Activated naive CD4-positive, alpha-beta T cell treated with anti-CD3 and anti-CD28 coated beads, Interleukin-2, amount 50 U/mL, for 16 hours (primary cell): ENCODE results near the gene DAAM1.
A peak's percentile ranks its signal among the peaks of the same experiment; 100 is the strongest.

Source experiments
- DNase-seq: peaks from one replicate; pipeline ENCODE4 v3.0.0-alpha.2; 2020

The DAAM1 gene

GRCh38 chr14:59188461-59189090 is at the start of gene DAAM1:
DAAM1 (plus strand) TSS chr14:59188667; CDS start chr14:59263478, 74,811 bp downstream.
- DNase-seq: peak; percentile 96

GRCh38 chr14:59139324-59139723 is 49.1 kb upstream of the DAAM1 start:
- DNase-seq: no peak

- DNase-seq: no peak
These were observed 48.2 kb upstream of the DAAM1 start for GRCh38 chr14:59140106-59140843.

GRCh38 chr14:59146484-59146883 is 42.0 kb upstream of the DAAM1 start:
- no peak for DNase-seq

GRCh38 chr14:59147007-59147406 is 41.5 kb upstream of the DAAM1 start:
- no peak for DNase-seq

- DNase-seq: no peak
These were observed 40.0 kb upstream of the DAAM1 start for GRCh38 chr14:59148334-59148900.

- DNase-seq: no peak
These were observed 37.5 kb upstream of the DAAM1 start for GRCh38 chr14:59150990-59151389.

- no peak for DNase-seq
These were observed 34.1 kb upstream of the DAAM1 start for GRCh38 chr14:59154373-59154772.

GRCh38 chr14:59155886-59156285 is 32.6 kb upstream of the DAAM1 start:
- DNase-seq: no peak

- no peak for DNase-seq
These were observed 29.3 kb upstream of the DAAM1 start for GRCh38 chr14:59159169-59159568.

GRCh38 chr14:59160506-59160905 is 28.0 kb upstream of the DAAM1 start:
- DNase-seq: no peak

GRCh38 chr14:59161561-59162175 is 26.8 kb upstream of the DAAM1 start:
- DNase-seq: no peak

GRCh38 chr14:59166258-59166657 is 22.2 kb upstream of the DAAM1 start:
- DNase-seq: no peak

GRCh38 chr14:59175404-59175803 is 13.1 kb upstream of the DAAM1 start:
- no peak for DNase-seq

- DNase-seq: no peak
These were observed 11.7 kb upstream of the DAAM1 start for GRCh38 chr14:59176765-59177164.

GRCh38 chr14:59177262-59177661 is 11.2 kb upstream of the DAAM1 start:
- no peak for DNase-seq

GRCh38 chr14:59181791-59182190 is 6.7 kb upstream of the DAAM1 start:
- DNase-seq: no peak

- DNase-seq: no peak
These were observed 5.8 kb upstream of the DAAM1 start for GRCh38 chr14:59182641-59183040.

- DNase-seq: no peak
These were observed 5.3 kb upstream of the DAAM1 start for GRCh38 chr14:59183150-59183549.

- no peak for DNase-seq
These were observed 4.1 kb upstream of the DAAM1 start for GRCh38 chr14:59184396-59184795.

GRCh38 chr14:59185676-59186075 is 2.8 kb upstream of the DAAM1 start:
- no peak for DNase-seq

- DNase-seq: no peak
These were observed 2.2 kb upstream of the DAAM1 start for GRCh38 chr14:59186306-59186705.

- no peak for DNase-seq
These were observed 1.3 kb upstream of the DAAM1 start for GRCh38 chr14:59187118-59187517.
